GM10266 (cell line): ENCODE data around the gene ARHGEF3.

Experiments
- DNase-seq: peaks from one replicate; pipeline ENCODE4 v3.0.0; 2012; ENCODE audit errors: extremely low spot score
- TF ChIP-seq, protein P1 (sequence below): IDR thresholded peaks from 2 replicates; pipeline ENCODE4 v1.5.1; 2012; ENCODE audit warnings: mild to moderate bottlenecking, low read depth; ENCODE audit not compliant: control insufficient read depth, insufficient read depth; ENCODE audit errors: missing control alignments

Gene ARHGEF3, protein sequence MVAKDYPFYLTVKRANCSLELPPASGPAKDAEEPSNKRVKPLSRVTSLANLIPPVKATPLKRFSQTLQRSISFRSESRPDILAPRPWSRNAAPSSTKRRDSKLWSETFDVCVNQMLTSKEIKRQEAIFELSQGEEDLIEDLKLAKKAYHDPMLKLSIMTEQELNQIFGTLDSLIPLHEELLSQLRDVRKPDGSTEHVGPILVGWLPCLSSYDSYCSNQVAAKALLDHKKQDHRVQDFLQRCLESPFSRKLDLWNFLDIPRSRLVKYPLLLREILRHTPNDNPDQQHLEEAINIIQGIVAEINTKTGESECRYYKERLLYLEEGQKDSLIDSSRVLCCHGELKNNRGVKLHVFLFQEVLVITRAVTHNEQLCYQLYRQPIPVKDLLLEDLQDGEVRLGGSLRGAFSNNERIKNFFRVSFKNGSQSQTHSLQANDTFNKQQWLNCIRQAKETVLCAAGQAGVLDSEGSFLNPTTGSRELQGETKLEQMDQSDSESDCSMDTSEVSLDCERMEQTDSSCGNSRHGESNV

DNA sequence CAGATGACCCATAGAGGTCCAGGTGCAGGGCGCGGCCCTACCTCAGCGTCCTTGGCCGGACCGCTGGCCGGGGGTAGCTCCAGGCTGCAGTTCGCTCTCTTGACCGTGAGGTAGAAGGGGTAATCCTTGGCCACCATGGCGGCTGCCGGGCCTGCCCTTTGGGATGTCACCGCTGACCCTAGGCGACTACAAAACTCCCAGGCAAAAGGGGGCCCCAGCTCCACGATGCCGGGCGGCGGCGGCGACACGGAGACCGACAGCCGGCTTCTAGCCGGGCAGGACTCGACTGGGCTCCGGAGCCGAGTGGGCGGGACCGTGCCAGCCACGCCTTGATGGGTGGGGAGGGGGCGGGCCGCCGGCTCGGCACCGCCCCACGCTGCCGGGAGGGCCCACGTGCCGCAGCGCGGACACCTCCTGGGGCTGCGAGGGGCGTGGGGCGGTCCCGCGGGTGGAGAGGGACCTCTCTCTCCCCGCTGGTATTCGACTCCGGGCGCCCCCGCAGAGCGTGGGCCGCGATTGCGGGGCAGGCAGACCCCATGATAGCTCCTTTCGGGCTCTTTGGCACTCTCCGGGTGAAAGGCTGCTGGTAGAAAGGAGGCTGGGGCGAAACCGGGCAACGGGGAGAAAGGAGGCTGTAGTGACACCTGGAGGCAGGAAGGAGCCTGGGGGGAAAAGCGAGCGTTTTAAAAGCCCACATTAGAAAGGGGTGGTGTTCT, at the start of gene ARHGEF3:
Gene ARHGEF3, minus strand, starts transcription at position 288 of the 716 bp plus-strand sequence. Its CDS starts 151 bp downstream, at position 137.
- TF ChIP-seq, protein P1, sequence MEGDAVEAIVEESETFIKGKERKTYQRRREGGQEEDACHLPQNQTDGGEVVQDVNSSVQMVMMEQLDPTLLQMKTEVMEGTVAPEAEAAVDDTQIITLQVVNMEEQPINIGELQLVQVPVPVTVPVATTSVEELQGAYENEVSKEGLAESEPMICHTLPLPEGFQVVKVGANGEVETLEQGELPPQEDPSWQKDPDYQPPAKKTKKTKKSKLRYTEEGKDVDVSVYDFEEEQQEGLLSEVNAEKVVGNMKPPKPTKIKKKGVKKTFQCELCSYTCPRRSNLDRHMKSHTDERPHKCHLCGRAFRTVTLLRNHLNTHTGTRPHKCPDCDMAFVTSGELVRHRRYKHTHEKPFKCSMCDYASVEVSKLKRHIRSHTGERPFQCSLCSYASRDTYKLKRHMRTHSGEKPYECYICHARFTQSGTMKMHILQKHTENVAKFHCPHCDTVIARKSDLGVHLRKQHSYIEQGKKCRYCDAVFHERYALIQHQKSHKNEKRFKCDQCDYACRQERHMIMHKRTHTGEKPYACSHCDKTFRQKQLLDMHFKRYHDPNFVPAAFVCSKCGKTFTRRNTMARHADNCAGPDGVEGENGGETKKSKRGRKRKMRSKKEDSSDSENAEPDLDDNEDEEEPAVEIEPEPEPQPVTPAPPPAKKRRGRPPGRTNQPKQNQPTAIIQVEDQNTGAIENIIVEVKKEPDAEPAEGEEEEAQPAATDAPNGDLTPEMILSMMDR: peak; percentile 67

DNA sequence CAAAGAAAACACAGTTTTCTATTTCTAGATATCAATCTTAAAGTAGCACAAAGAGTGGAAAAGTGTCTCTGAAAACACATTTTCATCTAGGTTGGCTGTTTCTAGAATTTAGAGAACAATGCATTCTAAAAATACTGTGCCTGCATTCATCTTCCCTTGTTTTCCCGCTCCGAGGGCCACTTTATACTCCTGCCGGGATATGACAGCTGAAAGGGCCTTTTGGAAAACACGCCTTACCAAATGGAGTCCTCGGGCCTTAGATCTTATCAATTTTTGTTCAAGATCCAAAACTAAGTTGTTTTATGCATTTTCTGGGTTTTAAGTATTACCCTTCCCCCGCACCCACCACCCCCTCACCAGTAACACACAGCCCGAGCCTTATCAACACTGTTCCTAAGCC, 47.9 kb upstream of the ARHGEF3 start:
- TF ChIP-seq, protein P1: no peak
- no peak for DNase-seq

More for the DNA sequence above, at the start of gene ARHGEF3:
- peak; percentile 88 for DNase-seq

GRCh38 chr3:56845505-56845904, 43.8 kb upstream of the ARHGEF3 start:
- TF ChIP-seq, protein P1: no peak
- no peak for DNase-seq

- TF ChIP-seq, protein P1: no peak
- DNase-seq: no peak
Measured at GRCh38 chr3:56844536-56844935, 42.8 kb upstream of the ARHGEF3 start.

GRCh38 chr3:56839784-56840715, 38.3 kb upstream of the ARHGEF3 start:
- no peak for DNase-seq
- TF ChIP-seq, protein P1: no peak

- TF ChIP-seq, protein P1: no peak
- DNase-seq: no peak
Measured at GRCh38 chr3:56838448-56838847, 36.7 kb upstream of the ARHGEF3 start.
